Measurements from ENCODE around the gene TECPR2. TPM values are rescaled to one million over a fixed set of nuclear protein-coding genes. Genes with fewer than 3 reads are reported as not detected.

TECPR2 gene
- total and polyA plus RNA-seq, 10 of the 15 experiments (the other 5 are each of a cell fraction or from before 2014, with no cell fraction given) = 0.15 to 10.0 (median 3.0) TPM

DNA sequence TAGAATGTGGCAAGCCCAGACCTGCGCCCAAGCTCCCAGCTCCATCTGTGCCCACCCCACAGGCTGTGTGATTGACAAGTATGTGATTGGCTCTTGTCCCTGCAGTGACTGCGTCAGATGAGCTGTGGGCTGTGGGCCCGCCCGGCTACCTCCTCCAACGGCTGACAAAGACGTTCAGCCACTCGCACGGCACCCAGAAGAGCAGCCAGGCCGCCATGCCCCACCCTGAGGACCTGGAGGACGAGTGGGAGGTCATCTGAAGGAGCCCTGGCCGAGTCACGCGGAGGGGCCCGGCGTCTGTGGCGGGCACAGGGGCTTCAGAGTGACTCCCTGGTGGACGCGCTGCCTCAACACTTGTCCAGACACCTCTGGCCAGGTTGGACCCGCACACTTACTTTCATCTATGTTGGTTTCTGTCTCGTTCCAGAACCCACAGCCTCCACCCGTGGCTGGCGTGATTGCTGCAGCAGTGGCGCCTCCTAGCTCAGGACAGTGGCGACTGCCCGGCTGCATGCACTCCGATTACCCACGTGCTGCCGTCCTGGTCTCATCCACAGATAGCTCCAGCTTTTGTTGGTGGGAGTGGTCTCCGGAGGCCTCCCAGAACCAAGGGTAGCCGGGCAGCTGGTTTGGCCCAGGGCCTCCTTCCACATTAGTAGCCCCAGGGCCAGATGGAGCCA lies 135.4 kb downstream of the TECPR2 start:
- SMC1A ChIA-PET (ENCODE audit: uncharacterized antibody, unreplicated experiment) = no interaction called here
- POLR2A ChIA-PET = no interaction called here
- H4K20me1 ChIP-seq (ENCODE audit: control insufficient read depth, insufficient read depth) = no peaks in the 10 kb centered on the region
- ATAC-seq (no peak), FAIRE-seq (no peak), DNase-seq (ENCODE audit: low read depth, low spot score) (no peak)
- intact Hi-C loops (cut with micrococcal nuclease; ENCODE audit: unreplicated experiment) = no loop called here
- no peaks in the 10 kb centered on the region for H3K27me3 ChIP-seq (replicated peaks in 1 of 2; ENCODE audit: control insufficient read depth in 2 of 2, insufficient read depth in 2 of 2, low read length in 1 of 2)
- H3K27ac ChIP-seq (ENCODE audit: control insufficient read depth, insufficient read depth) = no peak overlapping the region
- in situ Hi-C loops (cut with MboI) = no loop called here
- H2AFZ ChIP-seq (ENCODE audit: control insufficient read depth, low read depth, low read length) = no peak overlapping the region
- 87% methylated on average over 30 of the region's 30 CpGs for WGBS (ENCODE audit: insufficient coverage, insufficient replicate concordance, low lambda C conversion rate, missing lambda C conversion rate)
- RAD21 ChIA-PET (ENCODE audit: unreplicated experiment) = no interaction called here
- H3K4me1 ChIP-seq (ENCODE audit: control insufficient read depth, insufficient read depth, low read length) = no peaks in the 10 kb centered on the region
- H3K4me2 ChIP-seq (ENCODE audit: control insufficient read depth, insufficient read depth) = no peak overlapping the region
- no peak overlapping the region for H3K9ac ChIP-seq (ENCODE audit: control insufficient read depth, insufficient read depth, low read length)
- no TSS peak for BruUV-seq (replicated peaks)
- no peaks in the 10 kb centered on the region for H3K36me3 ChIP-seq (ENCODE audit: control insufficient read depth in 2 of 2, insufficient read depth in 2 of 2, low read length in 1 of 2)
- no peaks in the 10 kb centered on the region for H3K79me2 ChIP-seq (ENCODE audit: control insufficient read depth, insufficient read depth, low read length)
- no peak overlapping the region for H3K4me3 ChIP-seq
- CTCF ChIA-PET = no interaction called here
- no peaks in the 10 kb centered on the region for H3K9me3 ChIP-seq (replicated peaks; ENCODE audit: control insufficient read depth, insufficient read depth, low read length)
- TF ChIP-seq, protein P1, sequence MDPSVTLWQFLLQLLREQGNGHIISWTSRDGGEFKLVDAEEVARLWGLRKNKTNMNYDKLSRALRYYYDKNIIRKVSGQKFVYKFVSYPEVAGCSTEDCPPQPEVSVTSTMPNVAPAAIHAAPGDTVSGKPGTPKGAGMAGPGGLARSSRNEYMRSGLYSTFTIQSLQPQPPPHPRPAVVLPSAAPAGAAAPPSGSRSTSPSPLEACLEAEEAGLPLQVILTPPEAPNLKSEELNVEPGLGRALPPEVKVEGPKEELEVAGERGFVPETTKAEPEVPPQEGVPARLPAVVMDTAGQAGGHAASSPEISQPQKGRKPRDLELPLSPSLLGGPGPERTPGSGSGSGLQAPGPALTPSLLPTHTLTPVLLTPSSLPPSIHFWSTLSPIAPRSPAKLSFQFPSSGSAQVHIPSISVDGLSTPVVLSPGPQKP (IDR thresholded peaks at IDR 0.05; ENCODE audit: low read depth, low read length) = no peak
- TF ChIP-seq, protein P2, sequence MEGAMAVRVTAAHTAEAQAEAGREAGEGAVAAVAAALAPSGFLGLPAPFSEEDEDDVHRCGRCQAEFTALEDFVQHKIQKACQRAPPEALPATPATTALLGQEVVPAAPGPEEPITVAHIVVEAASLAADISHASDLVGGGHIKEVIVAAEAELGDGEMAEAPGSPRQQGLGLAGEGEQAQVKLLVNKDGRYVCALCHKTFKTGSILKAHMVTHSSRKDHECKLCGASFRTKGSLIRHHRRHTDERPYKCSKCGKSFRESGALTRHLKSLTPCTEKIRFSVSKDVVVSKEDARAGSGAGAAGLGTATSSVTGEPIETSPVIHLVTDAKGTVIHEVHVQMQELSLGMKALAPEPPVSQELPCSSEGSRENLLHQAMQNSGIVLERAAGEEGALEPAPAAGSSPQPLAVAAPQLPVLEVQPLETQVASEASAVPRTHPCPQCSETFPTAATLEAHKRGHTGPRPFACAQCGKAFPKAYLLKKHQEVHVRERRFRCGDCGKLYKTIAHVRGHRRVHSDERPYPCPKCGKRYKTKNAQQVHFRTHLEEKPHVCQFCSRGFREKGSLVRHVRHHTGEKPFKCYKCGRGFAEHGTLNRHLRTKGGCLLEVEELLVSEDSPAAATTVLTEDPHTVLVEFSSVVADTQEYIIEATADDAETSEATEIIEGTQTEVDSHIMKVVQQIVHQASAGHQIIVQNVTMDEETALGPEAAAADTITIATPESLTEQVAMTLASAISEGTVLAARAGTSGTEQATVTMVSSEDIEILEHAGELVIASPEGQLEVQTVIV (IDR thresholded peaks at IDR 0.05; ENCODE audit: borderline replicate concordance, partially characterized antibody) = no peak
- TF ChIP-seq, protein P3, sequence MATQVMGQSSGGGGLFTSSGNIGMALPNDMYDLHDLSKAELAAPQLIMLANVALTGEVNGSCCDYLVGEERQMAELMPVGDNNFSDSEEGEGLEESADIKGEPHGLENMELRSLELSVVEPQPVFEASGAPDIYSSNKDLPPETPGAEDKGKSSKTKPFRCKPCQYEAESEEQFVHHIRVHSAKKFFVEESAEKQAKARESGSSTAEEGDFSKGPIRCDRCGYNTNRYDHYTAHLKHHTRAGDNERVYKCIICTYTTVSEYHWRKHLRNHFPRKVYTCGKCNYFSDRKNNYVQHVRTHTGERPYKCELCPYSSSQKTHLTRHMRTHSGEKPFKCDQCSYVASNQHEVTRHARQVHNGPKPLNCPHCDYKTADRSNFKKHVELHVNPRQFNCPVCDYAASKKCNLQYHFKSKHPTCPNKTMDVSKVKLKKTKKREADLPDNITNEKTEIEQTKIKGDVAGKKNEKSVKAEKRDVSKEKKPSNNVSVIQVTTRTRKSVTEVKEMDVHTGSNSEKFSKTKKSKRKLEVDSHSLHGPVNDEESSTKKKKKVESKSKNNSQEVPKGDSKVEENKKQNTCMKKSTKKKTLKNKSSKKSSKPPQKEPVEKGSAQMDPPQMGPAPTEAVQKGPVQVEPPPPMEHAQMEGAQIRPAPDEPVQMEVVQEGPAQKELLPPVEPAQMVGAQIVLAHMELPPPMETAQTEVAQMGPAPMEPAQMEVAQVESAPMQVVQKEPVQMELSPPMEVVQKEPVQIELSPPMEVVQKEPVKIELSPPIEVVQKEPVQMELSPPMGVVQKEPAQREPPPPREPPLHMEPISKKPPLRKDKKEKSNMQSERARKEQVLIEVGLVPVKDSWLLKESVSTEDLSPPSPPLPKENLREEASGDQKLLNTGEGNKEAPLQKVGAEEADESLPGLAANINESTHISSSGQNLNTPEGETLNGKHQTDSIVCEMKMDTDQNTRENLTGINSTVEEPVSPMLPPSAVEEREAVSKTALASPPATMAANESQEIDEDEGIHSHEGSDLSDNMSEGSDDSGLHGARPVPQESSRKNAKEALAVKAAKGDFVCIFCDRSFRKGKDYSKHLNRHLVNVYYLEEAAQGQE (IDR thresholded peaks at IDR 0.05; ENCODE audit: low read depth, low read length) = no peak
- TF ChIP-seq CHD2 (IDR thresholded peaks at IDR 0.05; ENCODE audit: borderline replicate concordance, low read depth, low read length) (no peak), NR2C2 (IDR thresholded peaks at IDR 0.05; ENCODE audit: borderline replicate concordance, control insufficient read depth, insufficient read length, low read depth) (no peak), SREBF1 (IDR thresholded peaks at IDR 0.05; ENCODE audit: low read length) (no peak), POLR2AphosphoS5 (IDR thresholded peaks at IDR 0.05; ENCODE audit: low read length) (no peak), EZH2 (IDR thresholded peaks at IDR 0.05; ENCODE audit: borderline replicate concordance, control insufficient read depth, low read depth, low read length) (no peak), SUZ12 (IDR thresholded peaks at IDR 0.05; ENCODE audit: unreplicated experiment) (no peak)
- TF ChIP-seq, protein P4, sequence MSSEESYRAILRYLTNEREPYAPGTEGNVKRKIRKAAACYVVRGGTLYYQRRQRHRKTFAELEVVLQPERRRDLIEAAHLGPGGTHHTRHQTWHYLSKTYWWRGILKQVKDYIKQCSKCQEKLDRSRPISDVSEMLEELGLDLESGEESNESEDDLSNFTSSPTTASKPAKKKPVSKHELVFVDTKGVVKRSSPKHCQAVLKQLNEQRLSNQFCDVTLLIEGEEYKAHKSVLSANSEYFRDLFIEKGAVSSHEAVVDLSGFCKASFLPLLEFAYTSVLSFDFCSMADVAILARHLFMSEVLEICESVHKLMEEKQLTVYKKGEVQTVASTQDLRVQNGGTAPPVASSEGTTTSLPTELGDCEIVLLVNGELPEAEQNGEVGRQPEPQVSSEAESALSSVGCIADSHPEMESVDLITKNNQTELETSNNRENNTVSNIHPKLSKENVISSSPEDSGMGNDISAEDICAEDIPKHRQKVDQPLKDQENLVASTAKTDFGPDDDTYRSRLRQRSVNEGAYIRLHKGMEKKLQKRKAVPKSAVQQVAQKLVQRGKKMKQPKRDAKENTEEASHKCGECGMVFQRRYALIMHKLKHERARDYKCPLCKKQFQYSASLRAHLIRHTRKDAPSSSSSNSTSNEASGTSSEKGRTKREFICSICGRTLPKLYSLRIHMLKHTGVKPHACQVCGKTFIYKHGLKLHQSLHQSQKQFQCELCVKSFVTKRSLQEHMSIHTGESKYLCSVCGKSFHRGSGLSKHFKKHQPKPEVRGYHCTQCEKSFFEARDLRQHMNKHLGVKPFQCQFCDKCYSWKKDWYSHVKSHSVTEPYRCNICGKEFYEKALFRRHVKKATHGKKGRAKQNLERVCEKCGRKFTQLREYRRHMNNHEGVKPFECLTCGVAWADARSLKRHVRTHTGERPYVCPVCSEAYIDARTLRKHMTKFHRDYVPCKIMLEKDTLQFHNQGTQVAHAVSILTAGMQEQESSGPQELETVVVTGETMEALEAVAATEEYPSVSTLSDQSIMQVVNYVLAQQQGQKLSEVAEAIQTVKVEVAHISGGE (CRISPR knock-in tag; IDR thresholded peaks at IDR 0.05) = no peak

All from GM12878 (cell line).